Measurements from ENCODE around the gene DCAF7.
A peak's percentile ranks its signal among the peaks of the same experiment; 100 is the strongest.

DCAF7 gene

DNA sequence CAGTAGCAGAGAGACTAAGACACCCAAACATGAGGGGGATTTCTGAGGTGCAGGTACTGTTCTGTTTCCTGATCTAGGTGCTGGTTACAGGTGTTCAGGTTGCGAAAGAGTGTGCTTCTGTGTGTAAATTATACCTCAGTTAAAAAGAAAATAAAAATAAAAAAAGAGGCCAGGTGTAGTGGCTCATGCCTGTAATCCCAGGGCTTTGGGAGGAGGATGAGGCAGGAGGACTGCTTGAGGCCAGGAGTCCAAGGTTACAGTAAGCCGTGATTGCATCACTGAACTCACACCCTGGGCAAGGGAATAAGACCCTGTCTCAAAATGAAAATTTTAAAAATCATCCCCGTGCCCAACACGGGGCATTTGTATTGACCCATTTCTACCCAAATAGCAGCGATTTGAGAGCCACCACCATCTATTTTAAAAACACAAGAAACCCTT lies 3.2 kb upstream of the DCAF7 start:
- Histone ChIP-seq H3K4me2 (no peak overlapping the region), H3K36me3 (peaks cover 0 to under 1% (median 0%) of the 10 kb centered on the region in 11 experiments; a peak in 1 of 22 replicates), H3K27ac (no peak overlapping the region), H3K9ac (no peak overlapping the region), H4K20me1 (peaks cover 9 to 14% (median 9%) of the 10 kb centered on the region in 11 experiments; a peak in 20 of 22 replicates), H3K4me1 (peaks cover 12 to 30% (median 27%) of the 10 kb centered on the region in 10 experiments), H3K9me3 (replicated peaks in 1 of 11) (no peaks in the 10 kb centered on the region), H3K4me3 (no peak overlapping the region), H3K27me3 (no peaks in the 10 kb centered on the region)
- TF ChIP-seq Cebpa-rat (IDR thresholded peaks at IDR 0.05), result no peak

DNA sequence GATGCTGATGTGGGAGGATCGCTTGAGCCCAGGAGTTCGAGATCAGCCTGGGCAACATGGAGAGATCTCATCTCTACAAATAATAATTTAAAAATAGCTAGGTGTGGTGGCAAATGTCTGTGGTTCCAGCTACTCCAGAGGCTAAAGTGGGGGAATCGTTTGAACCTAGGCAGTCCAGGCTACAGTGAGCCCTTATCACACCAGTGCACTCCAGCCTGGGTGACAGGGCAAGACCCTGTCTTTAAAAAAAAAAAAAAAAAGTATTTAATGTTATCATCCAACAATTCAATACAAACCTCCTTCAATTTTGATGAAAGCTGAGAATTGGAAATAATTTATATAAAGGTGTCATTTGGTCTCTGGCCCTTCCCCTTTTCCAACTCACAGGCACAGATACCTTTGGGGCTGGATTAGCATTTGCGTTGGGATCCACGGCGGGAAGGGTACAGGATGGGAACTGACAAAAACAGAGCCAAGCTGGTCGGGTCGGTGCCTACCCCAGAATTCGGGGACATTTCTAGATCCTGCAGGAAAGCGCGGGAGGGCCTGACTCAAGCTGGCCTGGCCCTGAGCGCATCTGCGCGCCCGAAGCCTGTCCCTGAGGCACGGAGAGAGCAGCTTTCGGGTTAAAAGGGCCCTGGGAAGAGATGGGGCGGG lies 860 bp upstream of the DCAF7 start:
- Histone ChIP-seq H3K4me3 (peak overlapping the region; percentile 50 to 100 (median 82)), H3K27ac (peak overlapping the region; percentile 58 to 98 (median 91); a peak in 21 of 22 replicates), H3K36me3 (peaks cover 0 to 22% (median 10%) of the 10 kb centered on the region in 11 experiments; a peak in 9 of 22 replicates), H3K9ac (peak overlapping the region; percentile 76 to 100 (median 93)), H3K4me1 (peaks cover 33 to 41% (median 37%) of the 10 kb centered on the region in 10 experiments), H3K4me2 (peak overlapping the region; percentile 80 to 99 (median 90)), H3K9me3 (replicated peaks in 1 of 11) (no peaks in the 10 kb centered on the region), H4K20me1 (peaks cover 32 to 37% (median 32%) of the 10 kb centered on the region in 11 experiments), H3K27me3 (no peaks in the 10 kb centered on the region)
- TF ChIP-seq Cebpa-rat (IDR thresholded peaks at IDR 0.05), result no peak

DNA sequence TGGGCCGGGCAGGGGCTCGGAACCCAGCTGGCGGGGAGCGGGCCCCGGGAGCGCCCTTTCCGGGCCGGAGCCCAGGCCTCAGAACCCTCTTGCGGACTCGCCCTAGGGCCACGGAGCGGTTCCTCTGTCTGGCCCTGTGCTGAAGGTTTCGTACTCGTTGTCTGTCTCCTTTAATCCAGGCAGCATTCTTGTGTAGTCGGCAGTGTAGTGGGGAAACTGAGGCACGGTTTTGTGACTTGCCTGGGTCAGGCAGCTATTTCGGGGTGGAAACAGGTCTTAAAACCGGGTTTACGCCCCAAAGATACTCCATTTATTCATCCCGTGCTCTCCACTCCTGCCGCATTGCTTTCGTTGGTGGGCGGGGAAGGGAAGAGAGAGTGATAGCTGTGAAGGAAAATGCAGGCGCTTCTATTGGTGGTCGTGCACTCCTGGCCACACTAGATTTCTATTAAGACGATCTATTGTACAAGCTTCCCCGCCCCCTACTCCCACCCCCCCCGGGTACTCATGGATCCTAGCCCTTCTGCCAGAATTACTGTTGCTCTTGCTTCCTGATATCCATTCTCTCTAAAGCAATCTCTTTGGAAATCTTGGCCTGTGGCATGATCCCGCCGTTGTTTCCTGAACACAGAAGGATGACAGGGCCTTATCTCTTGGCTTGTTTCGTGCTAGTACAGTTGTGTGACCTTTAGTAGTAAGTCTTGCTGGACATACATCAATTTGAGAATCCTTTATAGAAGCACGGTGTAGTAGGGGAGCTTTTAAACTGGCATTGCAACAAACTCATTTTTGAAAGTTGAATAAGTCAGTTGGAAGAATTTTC lies 751 bp downstream of the DCAF7 start:
- Histone ChIP-seq H3K36me3 (peaks cover 0 to 34% (median 14%) of the 10 kb centered on the region in 11 experiments; a peak in 13 of 22 replicates), H3K4me3 (peak overlapping the region; percentile 78 to 100 (median 95)), H3K27ac (peak overlapping the region; percentile 87 to 98 (median 95)), H3K9me3 (replicated peaks in 1 of 11) (no peaks in the 10 kb centered on the region), H3K4me2 (peak overlapping the region; percentile 77 to 98 (median 91)), H4K20me1 (peaks cover 47 to 53% (median 49%) of the 10 kb centered on the region in 11 experiments), H3K4me1 (peaks cover 40 to 54% (median 48%) of the 10 kb centered on the region in 10 experiments), H3K9ac (peak overlapping the region; percentile 92 to 100 (median 96)), H3K27me3 (no peaks in the 10 kb centered on the region)
- TF ChIP-seq Cebpa-rat (IDR thresholded peaks at IDR 0.05), result no peak

DNA sequence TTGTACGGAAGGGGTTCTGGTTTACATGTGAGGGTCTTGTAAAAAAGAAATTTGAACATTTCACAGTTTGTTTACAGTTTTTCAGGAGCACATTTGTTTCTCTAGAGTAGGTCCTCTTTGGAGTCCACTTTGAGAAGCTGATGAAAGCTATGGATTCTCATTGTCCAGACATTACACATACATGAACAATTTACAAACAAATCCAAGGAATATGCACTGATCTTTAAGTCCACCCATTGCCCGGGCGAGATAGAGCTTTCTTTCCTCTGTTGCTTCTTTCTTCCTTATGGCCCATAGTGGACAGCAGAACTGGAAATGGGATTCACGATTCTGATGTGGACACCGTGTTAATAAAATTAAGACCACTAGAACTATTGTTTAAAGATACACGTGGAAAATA lies 1.9 kb downstream of the DCAF7 start:
- Histone ChIP-seq H3K9ac (peak overlapping the region; percentile 92 to 100 (median 96)), H3K4me3 (peak overlapping the region; percentile 78 to 100 (median 95)), H3K27me3 (no peaks in the 10 kb centered on the region), H3K4me1 (peaks cover 40 to 54% (median 48%) of the 10 kb centered on the region in 10 experiments), H3K9me3 (replicated peaks in 1 of 11) (no peaks in the 10 kb centered on the region), H3K27ac (peak overlapping the region in 10 of 11 experiments; percentile 8 to 98 (median 78); a peak in 12 of 22 replicates), H3K4me2 (peak overlapping the region; percentile 77 to 98 (median 91)), H3K36me3 (peaks cover 3 to 46% (median 24%) of the 10 kb centered on the region in 11 experiments; a peak in 19 of 22 replicates), H4K20me1 (peaks cover 59 to 65% (median 60%) of the 10 kb centered on the region in 11 experiments)
- TF ChIP-seq Cebpa-rat (IDR thresholded peaks at IDR 0.05), result no peak

DNA sequence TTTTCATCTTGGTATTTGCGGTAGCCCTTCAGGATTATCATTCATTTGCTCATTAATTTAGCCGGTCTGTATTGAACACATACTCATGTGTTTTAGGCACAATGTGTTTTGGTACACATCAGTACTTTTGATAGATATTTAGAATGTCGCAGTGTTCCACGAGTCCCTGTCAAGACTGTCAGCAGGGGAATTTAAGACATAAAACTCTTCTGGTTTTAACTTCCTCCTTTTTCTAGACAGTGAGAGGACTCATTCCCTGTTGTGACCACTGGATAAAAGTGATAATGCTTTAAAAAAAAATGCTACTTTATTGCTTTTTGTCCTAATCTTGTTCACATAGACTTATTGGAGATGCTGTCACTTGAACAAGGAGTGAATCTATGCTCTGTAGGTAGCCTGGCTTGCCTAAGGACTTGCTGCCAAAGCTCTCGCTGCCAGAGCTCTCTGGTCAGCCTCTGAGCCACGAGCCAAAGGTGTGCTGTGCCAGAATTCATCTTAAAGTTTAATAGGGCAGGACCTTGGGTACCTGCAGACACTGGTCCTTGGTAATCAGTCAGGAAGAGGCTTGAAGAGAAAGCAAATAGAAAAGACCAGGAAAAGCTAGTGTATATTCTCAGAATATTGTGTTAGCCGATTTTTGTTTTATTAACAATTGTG lies 5.4 kb downstream of the DCAF7 start:
- peaks cover 29 to 63% (median 36%) of the 10 kb centered on the region in 10 experiments for H3K4me1 ChIP-seq
- H3K9me3 ChIP-seq (replicated peaks in 1 of 11), result no peaks in the 10 kb centered on the region
- peaks cover 11 to 61% (median 32%) of the 10 kb centered on the region in 11 experiments; a peak in 19 of 22 replicates for H3K36me3 ChIP-seq
- no peak for TF ChIP-seq Cebpa-rat (IDR thresholded peaks at IDR 0.05)
- peak overlapping the region in 2 of 11 experiments; percentile 19 to 44; a peak in 2 of 22 replicates for H3K9ac ChIP-seq
- H3K4me2 ChIP-seq, result peak overlapping the region in 7 of 11 experiments; percentile 17 to 97 (median 37); a peak in 12 of 22 replicates
- no peak overlapping the region for H3K27ac ChIP-seq
- H4K20me1 ChIP-seq, result peaks cover 91 to 96% (median 94%) of the 10 kb centered on the region in 11 experiments
- H3K4me3 ChIP-seq, result no peak overlapping the region
- no peaks in the 10 kb centered on the region for H3K27me3 ChIP-seq

DNA sequence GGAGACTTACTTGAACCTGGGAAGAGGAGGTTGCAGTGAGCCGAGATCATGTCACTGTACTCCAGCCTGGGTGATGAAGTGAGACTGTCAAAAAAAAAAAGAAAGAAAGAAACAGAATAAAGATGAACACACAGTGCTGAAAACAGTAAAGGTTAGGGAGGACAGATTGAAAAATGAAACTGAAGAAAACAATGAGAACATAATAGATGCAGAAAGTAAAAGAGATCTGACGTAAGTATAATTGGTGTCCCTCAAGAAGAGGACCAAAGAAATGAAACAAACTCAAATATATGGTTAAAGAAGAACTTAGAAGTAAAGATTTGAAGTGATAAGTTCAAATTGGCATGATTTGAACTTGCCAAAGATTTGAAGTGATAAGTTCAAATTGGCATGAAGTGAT lies 7.1 kb downstream of the DCAF7 start:
- Histone ChIP-seq H3K9me3 (replicated peaks in 1 of 11) (no peaks in the 10 kb centered on the region), H3K27ac (no peak overlapping the region), H3K9ac (no peak overlapping the region), H3K4me3 (no peak overlapping the region), H3K4me2 (peak overlapping the region in 1 of 11 experiments; percentile 17; a peak in 1 of 22 replicates), H3K36me3 (peaks cover 11 to 58% (median 32%) of the 10 kb centered on the region in 11 experiments; a peak in 19 of 22 replicates), H3K4me1 (peaks cover 22 to 57% (median 30%) of the 10 kb centered on the region in 10 experiments), H3K27me3 (no peaks in the 10 kb centered on the region), H4K20me1 (peaks cover 94 to 100% (median 98%) of the 10 kb centered on the region in 11 experiments)
- TF ChIP-seq Cebpa-rat (IDR thresholded peaks at IDR 0.05), result no peak

DNA sequence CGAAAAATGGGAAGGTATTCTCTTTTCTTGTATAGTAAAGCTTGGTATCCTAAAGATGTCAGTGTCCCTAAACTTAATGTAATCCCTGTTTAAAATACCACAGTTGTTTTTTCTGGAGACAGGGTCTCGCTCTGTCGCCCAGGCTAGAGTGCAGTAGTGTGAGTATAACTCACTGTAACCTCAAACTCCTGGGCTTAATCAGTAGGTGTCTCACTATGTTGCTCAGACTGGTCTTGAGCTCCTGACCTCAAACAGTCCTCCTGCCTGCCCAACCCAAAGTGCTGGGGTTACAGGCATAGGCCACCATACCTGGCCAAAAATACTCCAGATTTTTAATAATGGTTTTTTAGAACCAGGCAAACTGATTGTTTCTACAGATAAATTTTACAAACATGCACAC lies 8.2 kb downstream of the DCAF7 start:
- Histone ChIP-seq H3K27ac (no peak overlapping the region), H3K9me3 (replicated peaks in 1 of 11) (no peaks in the 10 kb centered on the region), H3K4me2 (no peak overlapping the region), H3K4me1 (peaks cover 12 to 47% (median 20%) of the 10 kb centered on the region in 10 experiments; a peak in 19 of 20 replicates), H4K20me1 (peaks cover 92 to 98% (median 96%) of the 10 kb centered on the region in 11 experiments), H3K27me3 (no peaks in the 10 kb centered on the region), H3K9ac (no peak overlapping the region), H3K36me3 (peaks cover 11 to 50% (median 32%) of the 10 kb centered on the region in 11 experiments; a peak in 19 of 22 replicates), H3K4me3 (no peak overlapping the region)
- TF ChIP-seq Cebpa-rat (IDR thresholded peaks at IDR 0.05), result no peak

DNA sequence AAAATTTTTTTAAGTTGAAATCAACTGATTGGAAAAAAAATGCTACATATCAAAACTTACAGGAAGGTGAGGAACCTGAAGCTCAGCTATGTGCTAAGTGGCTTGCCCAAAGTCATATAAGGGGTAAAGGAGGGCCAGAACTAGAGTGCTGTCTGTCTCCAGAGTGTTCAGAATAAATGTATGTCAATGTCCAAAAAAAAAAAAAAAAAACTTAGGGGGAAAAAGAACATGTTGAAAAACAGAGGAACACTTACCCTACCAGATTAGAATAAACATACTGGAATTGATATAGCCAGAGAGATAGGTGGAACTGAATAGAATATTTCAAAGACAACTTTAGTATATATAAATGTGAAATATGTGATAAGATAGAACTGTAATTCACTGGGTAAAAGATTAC lies 11.5 kb downstream of the DCAF7 start:
- Histone ChIP-seq H3K27me3 (no peaks in the 10 kb centered on the region), H3K9me3 (replicated peaks in 1 of 11) (no peaks in the 10 kb centered on the region), H3K4me3 (no peak overlapping the region), H3K27ac (no peak overlapping the region), H4K20me1 (peaks cover 89 to 98% (median 96%) of the 10 kb centered on the region in 11 experiments), H3K4me2 (no peak overlapping the region), H3K36me3 (peaks cover 11 to 40% (median 27%) of the 10 kb centered on the region in 11 experiments; a peak in 18 of 22 replicates), H3K4me1 (peaks cover 0 to 18% (median 0%) of the 10 kb centered on the region in 10 experiments; a peak in 6 of 20 replicates), H3K9ac (no peak overlapping the region)
- TF ChIP-seq Cebpa-rat (IDR thresholded peaks at IDR 0.05), result no peak
